Type B pancreatic cell (in vitro differentiated cells): ENCODE results near the gene GPR4. TPM values are rescaled to one million over a fixed set of nuclear protein-coding genes. Genes with fewer than 3 reads are reported as not detected.
A peak's percentile ranks its signal among the peaks of the same experiment; 100 is the strongest.

Experiments used
- DNase-seq: peaks from one replicate; pipeline ENCODE4 v3.0.0; 2021; ENCODE audit warnings: mixed read lengths; ENCODE audit not compliant: unreplicated experiment; ENCODE audit errors: extremely low spot score
- H3K27ac Mint-ChIP-seq: 2 replicates; pipeline ENCODE4 v1.8.0; 2021; ENCODE audit warnings: mild to moderate bottlenecking, mixed read lengths
- H3K27me3 Mint-ChIP-seq: 2 replicates; pipeline ENCODE4 v1.8.0; 2021; ENCODE audit warnings: mixed read lengths
- H3K36me3 Mint-ChIP-seq: 2 replicates; pipeline ENCODE4 v1.8.0; 2021; ENCODE audit warnings: mixed read lengths
- H3K4me1 Mint-ChIP-seq: one replicate; pipeline ENCODE4 v1.8.0; 2021; ENCODE audit warnings: mixed read lengths; ENCODE audit not compliant: unreplicated experiment
- H3K4me3 Mint-ChIP-seq: 2 replicates; pipeline ENCODE4 v1.8.0; 2021; ENCODE audit warnings: mild to moderate bottlenecking, mixed read lengths
- H3K9me3 Mint-ChIP-seq: 2 replicates; pipeline ENCODE4 v1.8.0; 2021; ENCODE audit warnings: mixed read lengths
- CTCF ChIP-seq: fragments of 200-600 bp; sonication (generic); conservative IDR thresholded peaks from 2 replicates; pipeline ENCODE4 v1.5.0; 2021; ENCODE audit warnings: antibody characterized with exemption, mild to moderate bottlenecking
- total RNA-seq: library from RNA; stranded (reverse); gene quantifications from 2 replicates; pipeline ENCODE4 v1.2.1, GENCODE V29; 2021; ENCODE audit warnings: low replicate concordance

GPR4 gene
- total RNA-seq, 1 donor from 2014 or later = not detected

GRCh38 chr19:45567609-45568008 lies 34.4 kb downstream of the GPR4 start:
- no peak overlapping the region for H3K27ac Mint-ChIP-seq
- no peaks in the 10 kb centered on the region for H3K9me3 Mint-ChIP-seq
- peaks cover 8% of the 10 kb centered on the region for H3K4me1 Mint-ChIP-seq
- peaks cover 8% of the 10 kb centered on the region for H3K36me3 Mint-ChIP-seq
- no peak for DNase-seq
- no peak for TF ChIP-seq CTCF
- no peak overlapping the region for H3K4me3 Mint-ChIP-seq
- no peaks in the 10 kb centered on the region for H3K27me3 Mint-ChIP-seq

- no peak for DNase-seq
- no peaks in the 10 kb centered on the region for H3K27me3 Mint-ChIP-seq
- H3K27ac Mint-ChIP-seq = no peak overlapping the region
- H3K4me1 Mint-ChIP-seq = peaks cover 9% of the 10 kb centered on the region
- H3K9me3 Mint-ChIP-seq = no peaks in the 10 kb centered on the region
- H3K4me3 Mint-ChIP-seq = no peak overlapping the region
- no peak for TF ChIP-seq CTCF
- peaks cover 4% of the 10 kb centered on the region for H3K36me3 Mint-ChIP-seq
Observed at GRCh38 chr19:45564131-45564780, 37.8 kb downstream of the GPR4 start.

- Mint-ChIP-seq H3K9me3 (no peaks in the 10 kb centered on the region), H3K4me1 (peaks cover 13% of the 10 kb centered on the region), H3K27me3 (no peaks in the 10 kb centered on the region), H3K27ac (no peak overlapping the region), H3K4me3 (no peak overlapping the region), H3K36me3 (no peaks in the 10 kb centered on the region)
- no peak for TF ChIP-seq CTCF
- DNase-seq = no peak
Observed at GRCh38 chr19:45560686-45561085, 41.3 kb downstream of the GPR4 start.

- Mint-ChIP-seq H3K4me1 (peaks cover 13% of the 10 kb centered on the region), H3K9me3 (no peaks in the 10 kb centered on the region), H3K27ac (no peak overlapping the region), H3K36me3 (no peaks in the 10 kb centered on the region), H3K4me3 (no peak overlapping the region), H3K27me3 (no peaks in the 10 kb centered on the region)
- TF ChIP-seq CTCF = no peak
- no peak for DNase-seq
Observed at GRCh38 chr19:45560038-45560437, 42.0 kb downstream of the GPR4 start.

GRCh38 chr19:45558399-45558878 lies 43.6 kb downstream of the GPR4 start:
- H3K27me3 Mint-ChIP-seq = no peaks in the 10 kb centered on the region
- no peak for DNase-seq

More at GRCh38 chr19:45558399-45558878, 43.6 kb downstream of the GPR4 start:
- H3K4me1 Mint-ChIP-seq = peaks cover 13% of the 10 kb centered on the region
- H3K36me3 Mint-ChIP-seq = no peaks in the 10 kb centered on the region
- H3K9me3 Mint-ChIP-seq = no peaks in the 10 kb centered on the region
- peak overlapping the region; percentile 53 for H3K27ac Mint-ChIP-seq
- TF ChIP-seq CTCF = peak; percentile 71
- no peak overlapping the region for H3K4me3 Mint-ChIP-seq
